Measurements from ENCODE around the gene IGSF9.

GRCh38 chr1:159881622-159882526, 63.5 kb downstream of the IGSF9 start:
- TF ChIP-seq EZH2 (IDR thresholded peaks at IDR 0.05; ENCODE audit: borderline replicate concordance, low read length) (no peak), CTCF (IDR thresholded peaks at IDR 0.05; ENCODE audit: low read length) (no peak)
